MM.1S (cell line): ENCODE measurements around the gene C1orf50.
A peak's percentile ranks its signal among the peaks of the same experiment; 100 is the strongest.

Experiments
- DNase-seq: peaks from one replicate; pipeline ENCODE4 v3.0.0-alpha.2; 2015
- H2AFZ ChIP-seq: fragments of 300-600 bp; sonication (generic); 2 replicates; pipeline ENCODE4 v1.6.0; 2016; ENCODE audit warnings: antibody characterized with exemption, low read length
- H3F3A ChIP-seq: fragments of 300-600 bp; sonication (generic); 2 replicates; pipeline ENCODE4 v1.6.1; 2016; ENCODE audit warnings: mild to moderate bottlenecking, antibody characterized with exemption, low read length, moderate library complexity, mixed read lengths; ENCODE audit not compliant: insufficient read depth
- H3K27ac ChIP-seq: fragments of 300-600 bp; sonication (generic); 2 replicates; pipeline ENCODE4 v1.5.1; 2016; ENCODE audit warnings: mild to moderate bottlenecking, low read length
- H3K27me3 ChIP-seq: fragments of 300-600 bp; sonication (generic); replicated peaks from 2 replicates; pipeline ENCODE4 v1.6.0; 2016; ENCODE audit warnings: low read length; ENCODE audit not compliant: insufficient read depth
- H3K36me3 ChIP-seq: fragments of 300-600 bp; sonication (generic); replicated peaks from 2 replicates; pipeline ENCODE4 v1.6.1; 2016; ENCODE audit warnings: mild to moderate bottlenecking, low read length, mixed read lengths; ENCODE audit not compliant: insufficient read depth
- H3K4me1 ChIP-seq: fragments of 300-600 bp; sonication (generic); 2 replicates; pipeline ENCODE4 v1.6.1; 2016; ENCODE audit warnings: low read length, mixed read lengths
- H3K4me2 ChIP-seq: fragments of 300-600 bp; sonication (generic); 2 replicates; pipeline ENCODE4 v1.6.0; 2016; ENCODE audit warnings: low read depth, low read length
- H3K4me3 ChIP-seq: fragments of 300-600 bp; sonication (generic); 2 replicates; pipeline ENCODE4 v1.5.1; 2016; ENCODE audit warnings: low read length, mixed read lengths
- H3K79me2 ChIP-seq: fragments of 300-600 bp; sonication (generic); 2 replicates; pipeline ENCODE4 v1.6.1; 2016; ENCODE audit warnings: mixed run types, low read length, mixed read lengths
- H3K9ac ChIP-seq: fragments of 300-600 bp; sonication (generic); 2 replicates; pipeline ENCODE4 v1.6.1; 2016; ENCODE audit warnings: low read length, mixed read lengths
- H3K9me2 ChIP-seq: fragments of 300-600 bp; sonication (generic); replicated peaks from 2 replicates; pipeline ENCODE4 v1.6.1; 2016; ENCODE audit warnings: mild to moderate bottlenecking, low read length, mixed read lengths; ENCODE audit not compliant: insufficient read depth
- H3K9me3 ChIP-seq: fragments of 300-600 bp; sonication (generic); replicated peaks from 2 replicates; pipeline ENCODE4 v1.6.1; 2016; ENCODE audit warnings: mild to moderate bottlenecking, low read length, mixed read lengths; ENCODE audit not compliant: insufficient read depth
- H4K20me1 ChIP-seq: fragments of 300-600 bp; sonication (generic); 2 replicates; pipeline ENCODE4 v1.6.1; 2016; ENCODE audit warnings: mild to moderate bottlenecking, low read length, moderate library complexity, mixed read lengths; ENCODE audit not compliant: insufficient read depth
- EZH2 ChIP-seq: fragments of 300-600 bp; sonication (generic); optimal IDR thresholded peaks from 2 replicates; pipeline ENCODE3; 2017; ENCODE audit warnings: low read depth, mild to moderate bottlenecking, antibody characterized with exemption, low read length, mixed read lengths
- EZH2phosphoT487 ChIP-seq: fragments of 300-600 bp; sonication (generic); IDR thresholded peaks from 2 replicates; pipeline ENCODE4 v1.6.1; 2018; ENCODE audit warnings: antibody characterized with exemption, low read length
- TF ChIP-seq, protein P1 (sequence below): fragments of 300-600 bp; sonication (generic); IDR thresholded peaks from 2 replicates; pipeline ENCODE4 v1.5.1; 2016; ENCODE audit warnings: antibody characterized with exemption, low read length, mixed read lengths

Gene C1orf50

DNA sequence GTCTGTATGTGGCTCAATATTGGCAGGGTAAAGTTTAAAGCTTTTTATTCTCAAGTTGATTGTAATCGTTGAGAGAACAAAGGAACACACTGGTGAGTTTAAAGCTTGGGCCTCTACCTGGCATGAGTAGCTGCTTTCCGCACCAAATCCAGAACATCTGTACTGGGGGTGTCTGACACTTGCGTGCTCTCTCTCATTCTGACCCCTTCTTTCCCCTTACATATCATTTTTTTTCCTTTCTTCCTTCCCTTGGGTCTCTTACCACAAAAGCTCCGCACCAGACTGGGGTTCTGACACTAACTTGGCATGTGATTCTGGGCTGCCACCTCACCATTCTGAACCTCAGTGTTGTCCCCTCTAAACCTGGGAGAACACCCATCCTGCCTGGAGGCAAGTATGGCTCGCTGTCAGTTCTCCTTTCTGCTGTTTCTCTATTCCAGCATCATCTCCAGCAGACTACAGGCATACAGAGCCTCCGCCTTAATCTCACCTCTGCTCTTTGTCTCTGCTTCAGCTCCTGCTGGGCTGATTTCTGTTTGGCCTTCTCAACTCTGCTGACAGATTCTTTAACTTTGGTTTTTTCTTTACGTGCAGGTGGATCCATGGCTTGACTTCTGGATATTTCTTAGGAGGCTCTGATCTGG is 49.0 kb downstream of the C1orf50 start:
- Histone ChIP-seq H3K4me1 (peaks cover 6% of the 10 kb centered on the region), H3K36me3 (no peaks in the 10 kb centered on the region), H3K9ac (peak overlapping the region; percentile 71; the same call in 1 of the 2 replicates), H3F3A (peaks cover 8% of the 10 kb centered on the region; the same call in 1 of the 2 replicates), H3K4me2 (peak overlapping the region; percentile 90), H3K9me3 (no peaks in the 10 kb centered on the region), H3K27me3 (no peaks in the 10 kb centered on the region), H3K4me3 (peak overlapping the region; percentile 85), H3K79me2 (no peaks in the 10 kb centered on the region), H3K27ac (peak overlapping the region; percentile 37; the same call in 1 of the 2 replicates), H2AFZ (peak overlapping the region; percentile 98), H3K9me2 (no peaks in the 10 kb centered on the region), H4K20me1 (no peaks in the 10 kb centered on the region)
- no peak for TF ChIP-seq EZH2phosphoT487
- TF ChIP-seq, protein P1, sequence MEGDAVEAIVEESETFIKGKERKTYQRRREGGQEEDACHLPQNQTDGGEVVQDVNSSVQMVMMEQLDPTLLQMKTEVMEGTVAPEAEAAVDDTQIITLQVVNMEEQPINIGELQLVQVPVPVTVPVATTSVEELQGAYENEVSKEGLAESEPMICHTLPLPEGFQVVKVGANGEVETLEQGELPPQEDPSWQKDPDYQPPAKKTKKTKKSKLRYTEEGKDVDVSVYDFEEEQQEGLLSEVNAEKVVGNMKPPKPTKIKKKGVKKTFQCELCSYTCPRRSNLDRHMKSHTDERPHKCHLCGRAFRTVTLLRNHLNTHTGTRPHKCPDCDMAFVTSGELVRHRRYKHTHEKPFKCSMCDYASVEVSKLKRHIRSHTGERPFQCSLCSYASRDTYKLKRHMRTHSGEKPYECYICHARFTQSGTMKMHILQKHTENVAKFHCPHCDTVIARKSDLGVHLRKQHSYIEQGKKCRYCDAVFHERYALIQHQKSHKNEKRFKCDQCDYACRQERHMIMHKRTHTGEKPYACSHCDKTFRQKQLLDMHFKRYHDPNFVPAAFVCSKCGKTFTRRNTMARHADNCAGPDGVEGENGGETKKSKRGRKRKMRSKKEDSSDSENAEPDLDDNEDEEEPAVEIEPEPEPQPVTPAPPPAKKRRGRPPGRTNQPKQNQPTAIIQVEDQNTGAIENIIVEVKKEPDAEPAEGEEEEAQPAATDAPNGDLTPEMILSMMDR = no peak
- TF ChIP-seq EZH2 = no peak
- peak; percentile 17 for DNase-seq

DNA sequence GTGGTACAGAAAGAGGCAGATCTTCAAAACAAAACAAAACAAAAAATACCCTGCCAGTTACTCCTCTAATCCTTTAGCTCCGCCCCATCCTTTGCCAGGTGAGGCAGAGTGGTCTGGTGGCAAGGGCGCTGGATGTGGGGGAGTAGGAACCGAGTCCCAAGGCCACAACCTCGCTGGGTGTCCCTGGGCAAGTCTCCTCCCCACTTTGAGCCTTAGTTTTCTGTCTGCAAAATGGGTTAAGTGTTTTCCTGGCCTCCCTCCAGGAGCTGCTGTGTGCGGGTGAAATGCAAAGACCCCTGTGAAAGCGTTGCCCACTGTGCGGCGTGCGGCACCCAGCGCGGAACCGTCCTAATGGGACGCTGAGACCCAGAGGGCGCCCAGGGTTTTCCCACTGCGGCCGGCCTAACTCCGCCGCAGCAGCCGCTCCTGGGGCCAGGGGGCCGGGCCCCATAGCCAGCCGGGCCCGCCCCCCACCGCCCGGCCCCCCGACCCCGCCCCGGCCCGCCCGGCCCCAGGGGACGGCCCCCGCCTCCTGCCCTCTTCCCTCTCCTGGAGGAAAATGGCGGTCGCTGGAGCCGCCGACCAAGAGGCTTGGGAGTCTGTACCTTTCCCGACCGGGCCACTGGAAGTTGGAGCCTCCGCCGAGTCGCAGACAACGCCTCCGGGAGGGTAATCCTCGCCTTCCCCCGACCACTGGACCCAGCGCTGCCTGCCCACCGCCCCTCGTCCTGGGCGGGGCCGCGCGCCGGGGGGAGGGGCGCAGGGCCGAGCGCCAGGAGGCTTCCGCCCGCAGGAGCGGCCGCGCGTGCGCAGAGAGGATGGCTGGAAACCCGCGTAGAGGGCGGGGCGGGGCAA is 49.8 kb downstream of the C1orf50 start, which contains the start of the genes ERMAP and SVBP:
Gene ERMAP, plus strand, starts transcription at position 538 of the 855 bp plus-strand sequence. CDS start 13,327 bp downstream, outside the sequence.
Gene SVBP, minus strand, starts transcription at position 813 of the 855 bp plus-strand sequence. CDS start 853 bp downstream, outside the sequence.
- TF ChIP-seq, protein P1 = no peak
- TF ChIP-seq EZH2phosphoT487 (no peak), EZH2 (no peak)
- peak within 1 kb of the TSS; percentile 98 for H2AFZ ChIP-seq
- peak within 1 kb of the TSS; percentile 75 for H3K27ac ChIP-seq
- H3K9me3 ChIP-seq = no peaks in the 10 kb centered on the region
- H4K20me1 ChIP-seq = no peaks in the 10 kb centered on the region
- H3K9ac ChIP-seq = peak within 1 kb of the TSS; percentile 94
- peaks cover 6% of the 10 kb centered on the region for H3K4me1 ChIP-seq
- DNase-seq = peak; percentile 91
- H3K4me3 ChIP-seq = peak within 1 kb of the TSS; percentile 89
- H3K36me3 ChIP-seq = no peaks in the 10 kb centered on the region
- no peaks in the 10 kb centered on the region for H3K79me2 ChIP-seq
- peak within 1 kb of the TSS; percentile 90 for H3K4me2 ChIP-seq
- H3K9me2 ChIP-seq = no peaks in the 10 kb centered on the region
- peaks cover 8% of the 10 kb centered on the region; the same call in 1 of the 2 replicates for H3F3A ChIP-seq
- H3K27me3 ChIP-seq = no peaks in the 10 kb centered on the region

DNA sequence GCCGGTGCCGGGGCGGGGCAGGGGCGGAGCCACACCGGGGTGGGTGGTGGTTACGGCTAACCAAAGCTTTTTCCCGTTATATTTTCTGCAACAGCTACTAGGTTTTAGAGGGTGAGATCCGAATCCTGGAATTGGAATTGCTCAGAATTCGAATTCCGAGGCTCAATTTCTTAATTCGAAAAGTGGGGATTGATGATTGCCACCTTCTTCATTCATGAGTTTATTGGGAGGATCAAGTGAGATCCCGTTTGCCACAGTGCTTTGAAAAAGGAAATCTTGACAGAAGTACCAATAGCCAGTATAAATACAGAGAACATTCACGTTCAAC is 50.4 kb downstream of the C1orf50 start:
- no peaks in the 10 kb centered on the region for H3K9me2 ChIP-seq
- H3K9me3 ChIP-seq = no peaks in the 10 kb centered on the region
- no peaks in the 10 kb centered on the region for H3K36me3 ChIP-seq
- peak overlapping the region; percentile 70 for H3K4me2 ChIP-seq
- H2AFZ ChIP-seq = peak overlapping the region; percentile 39; the same call in 1 of the 2 replicates
- H3K79me2 ChIP-seq = no peaks in the 10 kb centered on the region
- DNase-seq = no peak
- no peak overlapping the region; the same call in 1 of the 2 replicates for H3K9ac ChIP-seq
- peaks cover 8% of the 10 kb centered on the region; the same call in 1 of the 2 replicates for H3F3A ChIP-seq
- peak overlapping the region; percentile 53 for H3K4me3 ChIP-seq
- no peaks in the 10 kb centered on the region for H4K20me1 ChIP-seq
- no peak overlapping the region for H3K27ac ChIP-seq
- peaks cover 6% of the 10 kb centered on the region for H3K4me1 ChIP-seq
- TF ChIP-seq, protein P1 = no peak
- H3K27me3 ChIP-seq = no peaks in the 10 kb centered on the region
